ENCODE data around the gene LRRC23.

- TF ChIP-seq EZH2phosphoT487 (IDR thresholded peaks at IDR 0.05; ENCODE audit: borderline replicate concordance, low read length): no peak
- TF ChIP-seq CTCF (conservative IDR thresholded peaks at IDR 0.05; ENCODE audit: low read depth, low read length): no peak
These were observed 50.7 kb downstream of the LRRC23 start for GRCh38 chr12:6955108-6956020.

Measured in PC-3 (cell line).